ENCODE measurements around the gene JMJD1C.

Gene JMJD1C

DNA sequence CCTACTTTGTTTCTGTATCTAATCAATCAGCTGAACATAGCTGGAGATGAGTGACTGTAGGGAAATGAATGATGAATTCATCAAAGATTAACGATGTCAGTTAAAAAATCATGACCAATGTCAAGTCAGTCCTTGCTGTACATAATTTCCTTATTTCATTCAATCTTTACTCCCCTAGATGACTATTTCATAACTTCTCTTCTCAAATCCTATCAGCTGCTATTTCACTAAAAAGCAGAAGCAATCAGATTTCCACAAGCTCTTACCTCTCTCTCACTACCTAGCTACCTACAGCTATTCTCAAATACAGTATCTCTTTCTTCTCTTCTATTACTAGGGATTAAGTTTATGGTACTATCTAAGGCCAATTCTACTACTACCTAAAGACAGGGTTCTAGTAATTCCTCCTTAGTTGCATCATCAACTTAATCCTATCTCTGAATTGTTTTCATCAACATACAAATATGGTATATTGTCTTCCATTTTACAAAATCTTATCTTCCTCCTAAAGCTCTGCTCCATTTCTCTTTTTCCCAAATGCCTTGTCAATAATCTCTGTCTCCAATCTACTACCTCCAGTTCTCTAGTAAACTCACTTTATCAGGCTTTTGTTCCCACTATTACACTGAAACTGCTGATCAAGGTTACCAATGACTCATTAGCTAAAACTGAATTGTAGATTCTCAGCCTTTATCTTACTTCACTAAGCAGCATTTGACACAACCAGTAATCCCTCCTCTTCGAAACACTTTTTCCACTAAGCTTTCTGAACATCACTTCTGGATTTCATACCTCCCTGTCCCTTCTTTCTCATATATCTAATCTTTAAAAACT, 28.4 kb downstream of the JMJD1C start:
- DNase-seq, result no peak

DNA sequence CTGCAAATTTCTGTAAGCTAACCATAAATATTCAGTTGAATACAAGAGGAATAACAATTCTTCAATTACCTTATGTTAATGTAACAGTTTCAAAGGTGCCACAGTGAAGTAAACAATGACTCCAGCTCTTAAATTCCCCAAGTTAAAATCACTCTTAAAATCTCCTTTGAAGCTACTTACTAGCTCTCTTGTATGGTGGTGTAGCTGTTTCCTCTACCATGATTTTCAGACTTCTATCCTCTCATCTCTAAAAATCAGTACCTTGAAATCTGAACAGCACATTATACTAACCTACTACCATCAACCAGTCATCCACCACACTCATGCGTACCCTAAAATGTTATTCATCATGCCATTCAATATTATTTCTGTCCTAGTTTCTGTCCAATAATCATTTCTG, 29.6 kb downstream of the JMJD1C start:
- no peak for DNase-seq

DNA sequence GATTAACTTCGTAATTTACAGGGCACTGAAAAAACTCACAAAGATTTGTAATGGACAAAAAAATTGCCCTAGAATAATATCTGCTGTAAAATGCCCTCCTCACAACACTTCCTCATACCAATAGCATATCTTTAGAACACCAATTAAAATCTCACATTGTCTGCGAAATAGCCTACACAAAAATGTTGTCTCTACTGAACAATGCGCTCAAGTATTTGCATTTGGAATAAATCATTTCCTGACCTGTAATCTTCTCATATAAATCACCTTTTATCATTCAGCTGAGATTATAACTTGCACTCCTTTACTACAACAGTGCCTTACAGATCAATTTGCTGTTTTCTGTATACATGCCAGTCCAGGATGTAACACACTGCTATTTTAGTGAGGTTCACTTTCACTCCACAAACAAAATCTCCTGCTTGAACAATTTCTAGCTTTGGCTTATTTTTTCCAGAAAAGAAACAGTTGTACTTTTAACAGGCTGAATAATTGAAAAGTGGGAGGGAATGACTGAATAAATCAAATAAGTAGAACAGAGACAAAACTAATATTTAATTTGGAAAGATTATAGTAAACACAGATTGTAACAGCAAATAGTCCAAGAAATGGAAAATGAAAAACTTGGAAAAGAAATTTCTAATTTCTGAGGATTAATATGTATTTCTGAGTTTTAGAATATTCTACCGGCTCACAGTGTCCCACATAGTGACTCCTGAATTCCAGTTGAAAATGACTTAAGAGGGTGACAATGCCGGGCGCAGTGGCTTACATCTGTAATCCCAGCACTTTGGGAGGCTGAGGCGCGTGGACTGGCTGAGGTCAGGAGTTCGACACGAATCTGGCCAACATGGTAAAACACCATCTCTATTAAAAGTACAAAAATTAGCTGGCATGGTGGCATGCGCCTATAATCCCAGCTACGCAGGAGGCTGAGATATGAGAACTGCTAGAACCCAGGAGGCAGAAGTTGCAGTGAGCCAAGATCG, 30.6 kb downstream of the JMJD1C start:
- DNase-seq, result no peak

DNA sequence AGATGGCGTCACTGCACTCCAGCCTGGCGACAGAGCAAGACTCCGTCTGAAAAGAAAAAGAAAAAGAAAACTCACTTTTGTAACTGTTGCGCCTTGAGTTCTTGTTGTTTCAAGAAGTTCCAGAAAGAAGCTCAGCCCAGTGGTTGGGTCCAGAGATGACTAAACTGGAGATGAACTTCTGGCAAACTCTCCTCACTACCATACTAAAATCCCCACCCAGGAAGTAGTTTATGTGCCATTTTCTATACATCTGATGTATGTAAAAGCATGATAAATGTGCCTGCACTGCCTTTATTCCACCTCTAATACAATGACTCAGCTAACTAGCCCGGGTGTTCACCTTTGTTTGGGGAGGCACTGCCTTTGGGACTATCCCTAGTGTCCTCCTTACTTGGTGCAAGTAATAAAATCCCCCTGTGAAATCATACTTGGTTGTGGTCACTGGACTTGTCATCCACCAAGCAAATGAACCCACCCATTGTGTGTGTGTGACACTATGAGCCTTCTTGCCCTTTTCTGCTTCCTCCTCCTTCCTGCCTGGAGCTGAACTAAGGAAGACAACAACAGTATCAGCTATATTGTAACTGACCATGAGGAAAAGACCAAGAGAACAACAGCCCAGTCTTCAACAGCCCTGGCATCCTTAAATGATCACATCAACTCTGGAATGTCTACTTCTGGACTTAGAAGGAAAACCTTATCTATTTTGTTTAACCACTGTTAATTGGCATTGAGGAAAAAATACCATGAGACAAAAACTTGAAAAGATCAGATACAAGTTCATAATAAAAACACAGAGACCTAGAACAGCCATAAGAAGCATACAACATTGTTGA, 33.6 kb downstream of the JMJD1C start:
- no peak for DNase-seq

DNA sequence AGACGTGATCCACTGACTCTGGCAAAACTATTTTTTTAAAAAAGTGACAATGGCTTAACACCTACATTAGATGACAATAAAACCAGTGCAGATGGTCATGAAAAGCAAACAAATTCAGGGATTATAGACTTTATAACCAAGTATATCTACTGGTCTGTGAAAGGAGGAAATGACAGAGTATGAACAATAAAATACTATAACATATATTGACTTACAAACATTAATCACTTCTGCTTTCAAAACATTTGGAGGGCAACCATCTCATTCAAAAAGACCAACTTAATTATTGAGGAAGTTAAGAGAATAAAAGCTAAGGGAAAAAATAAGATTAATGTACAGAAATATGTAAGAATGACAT, 34.8 kb downstream of the JMJD1C start:
- DNase-seq, result no peak

DNA sequence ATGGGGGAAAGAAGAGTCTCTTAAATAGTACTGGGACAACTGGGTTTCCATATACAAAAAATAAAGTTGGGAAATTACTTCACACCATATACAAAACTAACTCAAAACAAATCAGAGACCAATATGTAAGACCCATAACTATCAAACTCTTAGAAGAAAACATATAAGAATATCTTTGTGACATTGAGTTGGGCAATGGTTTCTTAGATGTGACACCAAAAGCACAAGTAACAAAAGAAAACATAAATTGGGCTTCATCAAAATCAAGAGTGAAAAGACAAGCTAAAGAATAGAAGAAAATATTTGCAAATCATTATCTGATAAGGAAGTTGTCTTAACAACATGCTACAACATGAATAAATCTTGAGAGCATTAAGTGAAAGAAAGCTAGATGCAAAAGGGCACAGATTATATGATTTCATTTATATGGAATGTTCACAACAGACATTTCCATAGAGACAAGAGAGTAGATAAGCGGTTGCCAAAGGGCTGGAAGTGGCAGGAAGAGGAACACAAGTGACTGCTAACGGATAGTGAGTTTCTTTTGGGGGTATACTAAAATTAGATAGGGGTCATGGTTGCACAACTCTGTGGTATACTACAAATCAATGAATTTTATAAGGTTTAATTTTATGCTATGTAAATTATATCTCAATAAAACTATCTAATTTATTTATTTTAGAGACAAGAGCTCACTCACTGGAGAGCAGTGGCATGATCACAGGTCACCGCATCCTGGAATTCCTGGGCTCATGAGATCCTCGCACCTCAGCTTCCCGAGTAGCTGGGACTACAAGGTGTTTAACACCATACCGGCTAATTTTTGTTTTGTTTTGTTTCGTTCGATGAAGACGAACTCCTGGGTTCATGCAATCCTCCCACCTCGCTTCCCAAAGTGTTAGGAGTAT, 35.4 kb downstream of the JMJD1C start:
- no peak for DNase-seq

DNA sequence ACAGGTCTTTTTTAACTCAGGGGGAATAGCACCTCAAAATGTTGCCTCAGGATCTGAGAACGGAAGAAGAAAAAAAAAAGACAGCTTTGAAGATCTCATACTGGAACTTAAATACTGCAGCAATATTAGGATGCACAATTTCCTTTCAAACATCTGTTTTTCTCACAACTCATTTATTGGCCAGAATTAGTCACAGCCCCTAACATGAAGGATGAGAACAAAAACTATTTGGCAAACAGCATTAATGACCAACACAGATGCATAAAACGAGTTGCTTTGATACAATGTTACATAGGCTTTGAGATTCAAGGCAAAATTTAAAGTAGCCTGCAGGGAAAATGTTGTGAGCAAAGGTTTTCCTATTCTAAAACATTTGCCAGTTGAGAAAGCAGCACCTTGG, 36.5 kb downstream of the JMJD1C start:
- DNase-seq, result no peak

DNA sequence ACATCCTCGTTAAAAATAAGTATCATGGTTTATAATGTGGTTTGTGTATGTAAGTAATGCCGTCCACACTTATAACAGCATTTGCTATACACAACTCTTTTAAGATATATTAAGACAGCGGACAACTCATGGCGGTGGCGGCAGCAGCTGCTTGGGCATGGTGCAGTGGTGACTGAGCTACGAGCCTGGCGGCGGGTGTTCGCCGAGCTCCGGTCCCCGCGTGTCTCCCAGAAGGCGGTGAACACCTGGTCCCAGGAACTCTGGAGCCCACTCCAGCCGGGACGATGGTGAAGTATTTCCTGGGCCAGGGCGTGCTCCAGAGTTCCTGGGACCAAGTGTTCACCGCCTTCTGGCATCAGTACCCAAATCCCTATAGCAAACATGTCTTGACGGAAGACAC, 38.8 kb downstream of the JMJD1C start:
- DNase-seq, result no peak

DNA sequence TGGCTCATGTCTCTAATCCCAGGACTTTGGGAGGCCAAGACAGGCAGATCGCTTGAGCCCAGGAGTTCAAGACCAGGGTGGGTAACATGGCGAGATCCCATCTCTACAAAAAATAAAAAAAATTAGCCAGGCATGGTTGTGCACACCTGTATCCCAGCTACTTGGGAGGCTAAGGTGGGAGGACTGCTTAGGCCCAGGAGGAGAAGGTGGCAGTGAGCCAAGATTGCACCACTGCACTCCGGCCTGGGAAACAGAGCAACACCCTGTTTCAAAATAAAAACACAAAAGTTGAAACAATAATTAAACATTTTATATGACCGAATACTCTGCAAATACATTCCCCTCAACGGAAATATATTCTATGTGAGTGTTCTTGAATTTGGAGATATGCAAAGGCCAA, 40.3 kb downstream of the JMJD1C start:
- DNase-seq, result no peak

DNA sequence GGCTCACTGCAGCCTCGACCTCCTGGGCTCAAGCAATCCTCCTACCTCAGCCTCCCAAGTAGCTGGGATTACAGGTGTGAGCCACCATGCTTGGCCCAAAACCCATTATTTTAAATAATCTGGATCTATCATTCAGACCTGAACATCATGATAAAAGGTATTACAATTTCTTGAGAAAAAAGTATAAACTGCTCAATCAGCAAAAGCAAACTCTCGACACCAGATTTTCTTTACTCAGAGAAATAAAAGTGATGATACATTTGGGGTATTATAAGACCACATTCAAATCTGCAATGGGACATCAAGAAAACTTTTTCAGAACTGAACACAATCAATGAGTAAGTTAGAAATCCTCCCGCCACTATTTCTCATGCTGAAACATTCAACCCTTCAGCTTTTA, 41.2 kb downstream of the JMJD1C start:
- no peak for DNase-seq

DNA sequence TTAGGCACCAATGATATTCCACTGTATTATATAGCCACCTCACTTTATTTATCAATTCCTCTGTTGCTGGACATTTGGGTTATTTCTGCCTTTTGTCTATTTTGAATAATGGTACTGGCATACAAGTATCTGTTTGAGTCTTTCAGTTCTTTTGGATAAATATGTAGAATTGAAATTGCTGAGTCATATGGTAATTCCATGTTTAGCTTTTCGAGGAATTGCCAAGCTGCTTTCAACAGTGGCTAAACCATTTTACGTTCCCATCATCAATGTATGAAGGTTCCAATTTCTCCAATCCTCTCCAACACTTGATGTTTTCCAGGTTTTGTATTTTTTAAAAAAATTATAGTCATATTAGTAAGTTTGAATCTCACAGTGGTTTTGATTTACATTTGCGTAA, 42.3 kb downstream of the JMJD1C start:
- no peak for DNase-seq

DNA sequence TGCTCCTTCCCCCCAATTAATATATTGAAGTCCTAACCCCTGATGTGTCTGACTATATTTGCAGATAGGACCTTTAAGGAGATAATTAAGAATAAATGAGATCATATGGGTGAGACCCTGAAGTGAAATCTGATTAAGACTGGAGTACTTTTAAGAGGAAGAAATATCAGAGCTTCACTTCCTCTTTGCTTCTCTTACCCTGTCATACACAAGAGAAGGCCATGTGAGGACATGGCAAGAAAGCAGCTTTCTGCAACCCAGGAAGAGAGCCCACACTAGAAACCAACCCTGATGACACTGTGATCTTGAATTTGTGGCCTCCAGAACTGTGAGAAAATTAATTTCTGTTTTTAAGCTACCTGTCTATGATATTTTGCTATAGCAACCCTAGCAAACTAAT, 44.2 kb downstream of the JMJD1C start:
- DNase-seq, result peak; percentile 3

DNA sequence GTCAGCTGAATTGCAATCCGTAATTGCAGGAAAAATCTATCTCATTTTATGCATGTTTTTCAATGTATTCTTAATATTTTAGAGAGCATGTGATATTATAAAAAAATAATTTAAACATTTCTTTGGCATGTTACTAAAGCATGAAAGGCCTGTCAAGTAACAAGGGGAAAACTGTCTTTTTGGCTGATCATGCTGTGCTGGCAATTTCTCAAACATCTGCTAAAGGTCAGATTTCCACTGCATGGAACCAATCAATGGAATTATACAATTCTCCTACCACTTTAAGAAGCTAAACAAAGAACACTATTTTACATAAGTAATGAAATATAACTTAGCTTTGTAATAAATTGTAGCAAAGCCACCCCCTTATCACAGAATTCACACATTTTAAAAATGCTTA, 49.4 kb downstream of the JMJD1C start:
- DNase-seq, result no peak

DNA sequence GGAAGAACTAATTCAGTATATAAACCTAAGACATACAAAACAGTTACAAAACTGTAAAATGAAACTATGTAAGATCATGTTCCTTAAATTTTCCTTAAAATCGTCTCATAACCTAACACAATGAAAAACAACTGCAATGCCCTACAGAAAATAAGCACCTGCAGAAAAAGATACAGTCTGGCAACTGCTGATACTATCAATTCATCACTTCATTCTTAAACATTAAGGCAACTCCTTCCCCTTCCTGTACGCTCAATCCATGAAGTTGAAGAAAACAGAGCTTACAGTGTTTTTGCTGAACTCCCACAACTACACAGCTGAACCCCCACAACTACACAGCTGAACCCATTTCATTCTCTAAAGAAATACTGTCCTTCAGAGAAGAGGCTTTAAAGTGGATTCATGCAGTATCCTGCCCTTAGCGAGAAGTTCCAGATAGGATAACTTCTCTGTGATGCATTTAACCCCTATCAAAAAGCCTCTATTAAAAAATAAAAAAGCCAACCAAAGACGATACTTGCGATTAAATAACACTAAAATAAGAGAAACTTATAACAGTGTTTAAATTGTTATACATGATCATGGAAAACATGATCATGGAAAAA, 50.0 kb downstream of the JMJD1C start:
- DNase-seq, result no peak

DNA sequence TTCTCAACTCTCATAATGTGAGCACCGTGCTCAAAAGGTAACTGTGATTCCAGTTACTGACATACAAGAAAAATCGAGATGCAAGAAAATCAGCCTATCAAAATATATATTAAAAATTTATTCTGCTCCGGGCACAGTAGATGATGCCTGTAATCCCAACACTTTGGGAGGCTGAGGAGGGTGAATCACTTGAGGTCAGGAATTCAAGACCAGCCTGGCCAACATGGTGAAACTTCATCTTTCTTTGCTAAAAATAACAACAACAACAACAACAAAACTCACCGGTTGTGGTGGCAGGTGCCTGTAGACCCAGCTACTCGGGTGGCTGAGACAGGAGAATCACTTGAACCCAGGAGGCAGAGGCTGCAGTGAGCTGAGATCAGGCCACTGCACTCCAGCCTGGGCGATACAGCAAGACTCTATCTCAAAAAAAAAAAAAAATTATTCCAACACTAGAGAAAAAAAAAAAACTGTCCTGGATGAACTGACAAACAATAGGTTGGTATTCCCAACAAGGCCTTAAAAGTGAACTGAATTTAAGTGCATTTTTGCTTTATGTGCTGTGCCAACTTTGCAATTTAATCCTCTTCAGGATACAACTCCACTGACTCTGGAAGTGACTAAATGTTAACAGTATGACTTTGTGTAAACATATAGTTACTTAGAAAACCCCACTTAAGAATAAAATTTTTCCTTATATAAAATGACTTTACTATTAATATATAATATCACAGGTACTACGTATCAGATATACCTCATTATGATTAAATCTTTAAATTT, 51.1 kb downstream of the JMJD1C start:
- no peak for DNase-seq

DNA sequence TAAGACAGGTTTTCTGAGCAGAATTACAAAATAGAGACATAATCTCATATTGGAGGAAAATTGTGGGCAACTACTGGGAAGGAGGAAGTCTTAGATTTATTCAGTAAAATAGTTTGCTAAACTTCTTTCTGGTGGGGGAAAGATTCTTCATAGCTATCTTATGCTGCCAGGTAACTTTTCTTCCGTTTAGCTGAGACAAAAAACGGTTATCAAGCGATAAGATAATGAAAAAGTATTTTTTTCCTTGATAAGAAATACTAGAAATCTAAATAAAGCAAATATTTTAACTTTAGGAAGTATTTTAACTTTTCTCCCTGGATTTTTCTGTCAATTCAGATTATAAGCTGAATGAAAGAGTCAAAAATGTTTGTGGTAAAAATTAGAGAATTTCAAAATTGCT, 52.3 kb downstream of the JMJD1C start:
- DNase-seq, result no peak

DNA sequence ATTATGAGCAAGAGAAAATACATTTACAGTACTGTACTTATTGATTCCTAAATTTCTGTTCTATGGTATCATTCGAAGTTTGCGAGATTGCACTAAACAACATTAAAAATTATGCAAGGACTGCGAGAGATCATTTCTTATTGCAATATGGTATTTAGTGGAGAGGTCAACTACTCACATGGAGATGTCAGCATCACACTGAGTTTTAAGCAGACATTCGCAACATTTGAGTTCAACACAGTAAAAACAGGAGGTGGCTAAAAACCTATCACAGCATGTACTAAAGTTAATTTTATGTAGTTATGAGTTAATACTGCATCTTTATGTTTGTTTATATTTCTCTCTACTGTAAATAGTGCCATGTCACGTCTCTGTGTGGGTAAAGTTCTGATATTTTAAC, 53.5 kb downstream of the JMJD1C start:
- no peak for DNase-seq

DNA sequence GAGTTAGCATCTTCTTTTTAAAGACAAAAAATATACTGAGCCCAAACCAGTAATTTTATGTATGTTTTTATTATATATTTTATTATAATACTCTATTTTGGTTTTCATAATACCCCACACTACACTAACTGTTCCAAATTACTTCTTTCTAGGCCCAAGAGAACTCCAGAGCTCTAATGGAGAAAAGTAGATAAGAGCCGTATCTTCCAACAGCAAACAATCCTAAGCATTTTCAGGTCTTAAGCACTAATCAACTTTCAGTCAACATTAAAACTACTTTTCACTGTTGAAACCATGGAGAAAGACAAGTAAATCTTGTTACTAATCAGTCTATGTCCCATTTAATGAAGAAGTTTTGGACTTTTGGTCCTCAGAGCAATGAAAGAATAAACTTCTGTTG, 55.1 kb downstream of the JMJD1C start:
- DNase-seq, result no peak

DNA sequence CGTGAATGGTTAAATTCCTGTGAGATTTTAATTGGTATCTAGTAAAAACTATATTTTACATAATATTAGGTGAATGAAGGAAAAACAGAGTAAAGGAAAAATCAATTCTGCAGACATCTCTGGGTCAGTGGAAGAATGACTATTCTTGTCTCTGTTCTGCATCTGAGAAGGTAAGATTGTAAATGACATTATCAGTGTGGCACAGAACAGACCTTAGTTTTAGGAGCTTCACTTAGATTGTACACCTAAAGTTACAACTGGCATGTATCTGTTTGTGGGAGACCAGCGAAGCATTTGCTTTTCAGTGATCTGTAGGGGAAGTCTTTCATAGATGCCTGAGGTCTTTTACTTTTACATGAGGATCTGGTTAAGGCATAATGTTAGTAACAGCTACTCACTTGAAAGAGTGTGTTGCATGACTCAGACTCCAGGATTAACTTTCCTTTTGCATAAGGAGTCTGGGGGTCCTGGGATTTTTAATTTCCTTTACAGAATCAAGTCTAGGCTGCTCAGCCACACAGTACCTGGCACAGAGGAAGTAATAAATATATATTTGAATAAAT, 56.2 kb downstream of the JMJD1C start:
- DNase-seq, result no peak

DNA sequence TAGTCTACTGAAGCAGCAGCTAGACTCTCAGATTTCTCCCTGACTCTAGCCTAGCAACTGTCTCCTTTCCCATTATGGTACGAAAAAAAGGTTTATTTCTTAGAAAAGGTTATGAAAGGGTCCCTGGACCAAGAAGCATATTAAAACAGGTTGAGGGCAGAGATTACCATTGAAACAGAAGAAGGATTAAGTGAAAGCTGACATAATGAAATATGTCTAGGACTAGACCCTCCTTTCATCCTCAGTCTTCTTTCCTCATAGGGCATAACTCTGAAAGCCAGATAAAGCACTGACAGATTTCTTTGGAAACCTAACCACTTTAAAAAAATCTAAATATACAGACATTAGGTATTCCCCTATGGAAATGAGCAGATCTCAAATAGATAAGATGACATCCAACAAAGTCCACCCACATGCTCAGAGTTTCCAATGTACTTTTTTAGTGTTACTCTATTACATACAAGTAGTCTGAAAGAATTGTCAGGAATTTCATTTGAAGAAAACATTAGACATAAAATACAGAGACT, 58.6 kb downstream of the JMJD1C start:
- peak; percentile 23 for DNase-seq

Measured in NCI-H82 (cell line).